A549 (cell line): ENCODE measurements around the gene ZFYVE28. TPM values are rescaled to one million over a fixed set of nuclear protein-coding genes. Genes with fewer than 3 reads are reported as not detected.
A peak's percentile ranks its signal among the peaks of the same experiment; 100 is the strongest.

ENCODE experiments used
- ATAC-seq, 2 experiments: fragments of 200-7000 bp in 1 of 2; fragments of >200 bp in 1 of 2; cut with Nextera tagmentation in 1 of 2; cut with Tn5 transposase in 1 of 2; 3 replicates each; pipeline versions ENCODE4 v1.8.0 to v1.9.1; 2018 to 2020; ENCODE audit warnings: mild to moderate bottlenecking in 1 of 2, moderate library complexity in 1 of 2
- CTCF ChIA-PET: fragments of 300-600 bp; sonication (Branson Sonifier 250); formaldehyde crosslinking; extraction: SDS; loops from one replicate; lab custom pipeline; 2021; ENCODE audit warnings: antibody characterized with exemption, inconsistent platforms; lab: Yijun Ruan, JAX
- POLR2A ChIA-PET: fragments of 350-600 bp; formaldehyde crosslinking; extraction: SDS; loops from one replicate; lab custom pipeline; 2021; ENCODE audit warnings: antibody characterized with exemption, inconsistent platforms; lab: Yijun Ruan, JAX
- DNase-seq, 2 experiments: peaks; one replicate each; pipeline versions ENCODE4 v3.0.0 to v3.0.0-alpha.2; 2011 to 2016; ENCODE audit warnings: low read depth in 1 of 2, low spot score in 1 of 2
- FAIRE-seq: peaks from 2 replicates; lab custom pipeline; 2011; peaks lifted over from hg19 to GRCh38; lab: Jason Lieb, UNC
- H3K27ac ChIP-seq, 2 experiments: fragments of >200 bp; sonication (Bioruptor Twin); formaldehyde crosslinking; 3 replicates each; pipeline ENCODE4 v1.5.1; 2016 to 2017
- H3K4me1 ChIP-seq: fragments of >200 bp; sonication (Bioruptor Twin); formaldehyde crosslinking; 3 replicates; pipeline ENCODE4 v1.6.1; 2016
- H3K4me2 ChIP-seq: fragments of >200 bp; sonication (Bioruptor Twin); formaldehyde crosslinking; 3 replicates; pipeline ENCODE4 v1.6.1; 2016
- H3K4me3 ChIP-seq: fragments of >200 bp; sonication (Bioruptor Twin); formaldehyde crosslinking; 3 replicates; pipeline ENCODE4 v1.5.1; 2016
- H3K9me3 ChIP-seq: fragments of >200 bp; sonication (Bioruptor Twin); formaldehyde crosslinking; 3 replicates; pipeline ENCODE4 v1.6.1; 2016
- BHLHE40 ChIP-seq: IDR thresholded peaks from 2 replicates; pipeline ENCODE4 v1.6.1; 2012; ENCODE audit warnings: low read depth, low read length, inconsistent platforms
- CEBPB ChIP-seq, 2 experiments: fragments of >200 bp in 1 of 2; sonication (Bioruptor Twin) in 1 of 2; formaldehyde crosslinking in 1 of 2; IDR thresholded peaks; 2 replicates each; pipeline ENCODE4 v1.6.1; 2012 to 2016
- CTCF ChIP-seq: fragments of >200 bp; sonication (Bioruptor Twin); formaldehyde crosslinking; IDR thresholded peaks from 3 replicates; pipeline ENCODE4 v1.5.1; 2016
- FOSB ChIP-seq: fragments of 250-450 bp; sonication (Bioruptor Pico); IDR thresholded peaks from 2 replicates; pipeline ENCODE4 v1.5.0; 2020; ENCODE audit warnings: mild to moderate bottlenecking, moderate library complexity
- GATA3 ChIP-seq: IDR thresholded peaks from 2 replicates; pipeline ENCODE4 v1.6.1; 2012; ENCODE audit warnings: borderline replicate concordance
- HES2 ChIP-seq: fragments of >200 bp; sonication (Bioruptor Twin); formaldehyde crosslinking; IDR thresholded peaks from 2 replicates; pipeline ENCODE4 v1.6.1; 2016
- HOXB13 ChIP-seq: fragments of 250-450 bp; sonication (Bioruptor Pico); IDR thresholded peaks from 2 replicates; pipeline ENCODE4 v1.5.0; 2020; ENCODE audit warnings: low read depth, mild to moderate bottlenecking, moderate library complexity
- NFE2L2 ChIP-seq: fragments of 150-350 bp; conservative IDR thresholded peaks from 2 replicates; pipeline ENCODE4 v1.6.1; 2014; ENCODE audit warnings: low read length
- NPAS2 ChIP-seq: fragments of 250-450 bp; sonication (Bioruptor Pico); IDR thresholded peaks from 2 replicates; pipeline ENCODE4 v1.8.0; 2022; ENCODE audit warnings: mild to moderate bottlenecking, moderate library complexity, borderline replicate concordance
- NR3C1 ChIP-seq: fragments of >200 bp; sonication (Bioruptor Twin); formaldehyde crosslinking; IDR thresholded peaks from 3 replicates; pipeline ENCODE4 v1.6.1; 2017
- PHF8 ChIP-seq: fragments of 200-600 bp; sonication (generic); IDR thresholded peaks from 2 replicates; pipeline ENCODE4 v1.6.1; 2016; ENCODE audit warnings: low read depth, mild to moderate bottlenecking, antibody characterized with exemption, moderate library complexity, borderline replicate concordance
- POLR2A ChIP-seq: IDR thresholded peaks from 2 replicates; pipeline ENCODE4 v1.6.1; 2012; ENCODE audit warnings: mild to moderate bottlenecking, low read length
- RAD21 ChIP-seq, 2 experiments: fragments of >200 bp in 1 of 2; sonication (Bioruptor Twin) in 1 of 2; formaldehyde crosslinking in 1 of 2; IDR thresholded peaks in 1 of 2; conservative IDR thresholded peaks in 1 of 2; 2 replicates in 1 of 2; 3 replicates in 1 of 2; pipeline ENCODE4 v1.6.1; 2012 to 2018; ENCODE audit warnings: inconsistent platforms in 1 of 2
- TFCP2L1 ChIP-seq: fragments of 250-450 bp; sonication (Bioruptor Pico); IDR thresholded peaks from 2 replicates; pipeline ENCODE4 v1.5.0; 2021; ENCODE audit warnings: mild to moderate bottlenecking
- ZFP36 ChIP-seq: fragments of 450-650 bp; IDR thresholded peaks from 2 replicates; pipeline ENCODE4 v1.6.1; 2014; ENCODE audit warnings: borderline replicate concordance; ENCODE audit not compliant: partially characterized antibody
- ZSCAN20 ChIP-seq: fragments of 250-450 bp; sonication (Bioruptor Pico); IDR thresholded peaks from 2 replicates; pipeline ENCODE4 v1.8.0; 2022; ENCODE audit warnings: mild to moderate bottlenecking, moderate library complexity
- WGBS: methylation state at CpG from one replicate; pipeline ENCODE4 v1.1.6; 2017; ENCODE audit errors: missing lambda C conversion rate; 5-methylcytosine and 5-hydroxymethylcytosine counted together
- polyA plus RNA-seq, 4 experiments: library from polyadenylated mRNA; depleted of rRNA in 3 of 4; stranded (reverse); fragments of >200 nt; fragmentation: RNase III in 1 of 4; extraction: RNeasy Plus Mini Kit Qiagen cat#74134 plus additional on column Dnase treatment in 1 of 4; gene quantifications; 2 replicates in 3 of 4; 3 replicates in 1 of 4; pipeline ENCODE4 v1.2.3, GENCODE V29; 2011 to 2017
- TF ChIP-seq, protein P1 (sequence below): IDR thresholded peaks from 2 replicates; pipeline ENCODE4 v1.6.1; 2012
- TF ChIP-seq, protein P2 (sequence below): fragments of 250-450 bp; sonication (Bioruptor Pico); IDR thresholded peaks from 2 replicates; pipeline ENCODE4 v1.5.0; 2021; ENCODE audit warnings: mild to moderate bottlenecking, moderate library complexity, borderline replicate concordance
- TF ChIP-seq, protein P3 (sequence below): IDR thresholded peaks from 2 replicates; pipeline ENCODE4 v1.6.1; 2012; ENCODE audit warnings: low read depth, borderline replicate concordance

The ZFYVE28 gene
- polyA plus RNA-seq, 2 of the 4 experiments (the other 2 are of a cell fraction): 2.1 to 2.3 TPM

DNA sequence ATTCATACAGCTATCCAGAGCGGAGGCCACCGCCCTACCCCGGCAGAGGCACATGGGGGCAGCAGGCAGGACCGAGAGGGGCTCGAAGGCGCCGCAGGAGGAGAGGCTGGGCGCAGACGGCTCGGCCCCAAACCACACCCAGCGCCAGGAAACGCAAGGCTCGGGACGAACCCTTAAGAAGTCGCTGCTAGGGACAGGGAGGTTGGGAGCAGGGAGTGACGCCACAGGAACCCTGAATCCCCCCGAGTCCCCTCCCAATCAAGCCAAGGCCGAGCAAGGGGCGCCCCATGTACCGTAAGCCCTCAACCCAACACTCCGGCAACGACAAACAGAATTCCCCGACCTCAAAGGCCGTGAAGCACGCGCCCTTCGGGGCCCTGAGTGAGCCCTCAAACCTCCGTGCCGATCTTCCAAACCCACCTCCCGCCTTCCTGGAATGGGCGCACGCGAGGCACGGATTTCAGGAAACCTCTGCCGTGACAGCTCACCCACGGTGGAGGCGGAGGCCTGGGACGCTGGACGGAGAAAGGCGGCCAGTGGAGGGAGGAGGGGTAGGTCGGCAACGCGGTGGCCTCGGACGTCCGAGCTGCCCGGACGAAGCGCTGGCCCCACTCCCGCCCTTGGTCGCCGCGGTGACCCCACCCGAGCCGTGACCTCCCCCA, 1.8 kb downstream of the ZFYVE28 start:
- H3K27ac ChIP-seq: peak overlapping the region; percentile 43 to 85
- CTCF ChIA-PET: interaction anchor here (0.7 to 2.4 kb wide), 3 partner anchors 12 to 49 kb away, joined by 3 to 7 read pairs (median 3); no protein-coding TSS in a partner anchor
- WGBS: 54% methylated on average over 18 of the region's 55 CpGs
- H3K4me3 ChIP-seq: peak overlapping the region; percentile 74
- no peak for DNase-seq
- POLR2A ChIA-PET: no interaction called here
- TF ChIP-seq, protein P1, sequence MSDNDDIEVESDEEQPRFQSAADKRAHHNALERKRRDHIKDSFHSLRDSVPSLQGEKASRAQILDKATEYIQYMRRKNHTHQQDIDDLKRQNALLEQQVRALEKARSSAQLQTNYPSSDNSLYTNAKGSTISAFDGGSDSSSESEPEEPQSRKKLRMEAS: peak; percentile 19; the same call in 1 of the 2 replicates
- TF ChIP-seq, protein P2, sequence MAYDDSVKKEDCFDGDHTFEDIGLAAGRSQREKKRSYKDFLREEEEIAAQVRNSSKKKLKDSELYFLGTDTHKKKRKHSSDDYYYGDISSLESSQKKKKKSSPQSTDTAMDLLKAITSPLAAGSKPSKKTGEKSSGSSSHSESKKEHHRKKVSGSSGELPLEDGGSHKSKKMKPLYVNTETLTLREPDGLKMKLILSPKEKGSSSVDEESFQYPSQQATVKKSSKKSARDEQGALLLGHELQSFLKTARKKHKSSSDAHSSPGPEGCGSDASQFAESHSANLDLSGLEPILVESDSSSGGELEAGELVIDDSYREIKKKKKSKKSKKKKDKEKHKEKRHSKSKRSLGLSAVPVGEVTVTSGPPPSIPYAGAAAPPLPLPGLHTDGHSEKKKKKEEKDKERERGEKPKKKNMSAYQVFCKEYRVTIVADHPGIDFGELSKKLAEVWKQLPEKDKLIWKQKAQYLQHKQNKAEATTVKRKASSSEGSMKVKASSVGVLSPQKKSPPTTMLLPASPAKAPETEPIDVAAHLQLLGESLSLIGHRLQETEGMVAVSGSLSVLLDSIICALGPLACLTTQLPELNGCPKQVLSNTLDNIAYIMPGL (CRISPR knock-in tag): no peak
- TF ChIP-seq NPAS2 (CRISPR knock-in tag): no peak
- no peak for TF ChIP-seq NFE2L2
- TF ChIP-seq, protein P3, sequence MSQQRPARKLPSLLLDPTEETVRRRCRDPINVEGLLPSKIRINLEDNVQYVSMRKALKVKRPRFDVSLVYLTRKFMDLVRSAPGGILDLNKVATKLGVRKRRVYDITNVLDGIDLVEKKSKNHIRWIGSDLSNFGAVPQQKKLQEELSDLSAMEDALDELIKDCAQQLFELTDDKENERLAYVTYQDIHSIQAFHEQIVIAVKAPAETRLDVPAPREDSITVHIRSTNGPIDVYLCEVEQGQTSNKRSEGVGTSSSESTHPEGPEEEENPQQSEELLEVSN: 0 out of 2 replicates have a peak, but pooled peaks have one; percentile 19
- no peak for TF ChIP-seq POLR2A
- TF ChIP-seq GATA3: no peak
- TF ChIP-seq ZSCAN20 (CRISPR knock-in tag): no peak
- no peak for TF ChIP-seq HOXB13 (CRISPR knock-in tag)
- no peak for TF ChIP-seq RAD21 (conservative IDR thresholded peaks at IDR 0.05 in 1 of 2, IDR thresholded peaks at IDR 0.05 in 1 of 2)
- peaks cover 27% of the 10 kb centered on the region for H3K4me1 ChIP-seq
- ATAC-seq: no peak
- no peaks in the 10 kb centered on the region for H3K9me3 ChIP-seq
- peak overlapping the region; percentile 75 for H3K4me2 ChIP-seq
- FAIRE-seq: no peak

- FAIRE-seq: no peak
- H3K27ac ChIP-seq: peak overlapping the region; percentile 10 to 85; a peak in 4 of 6 replicates
Measured at GRCh38 chr4:2415881-2416563, 2.4 kb downstream of the ZFYVE28 start.

More at GRCh38 chr4:2415881-2416563, 2.4 kb downstream of the ZFYVE28 start:
- Histone ChIP-seq H3K4me2 (peak overlapping the region; percentile 75), H3K4me1 (peaks cover 29% of the 10 kb centered on the region), H3K4me3 (peak overlapping the region; percentile 74; the same call in 2 of the 3 replicates), H3K9me3 (no peaks in the 10 kb centered on the region)
- 93% methylated on average over 17 of the region's 17 CpGs for WGBS
- CTCF ChIA-PET: interaction anchor here (0.7 to 5.2 kb wide), 5 partner anchors 9 to 50 kb away, joined by 3 to 34 read pairs (median 3); no protein-coding TSS in a partner anchor
- TF ChIP-seq CEBPB (IDR thresholded peaks at IDR 0.05) (no peak), FOSB (CRISPR knock-in tag) (no peak), ZSCAN20 (CRISPR knock-in tag) (no peak), HES2 (no peak), PHF8 (no peak), NR3C1 (no peak), BHLHE40 (no peak), ZFP36 (no peak), TFCP2L1 (CRISPR knock-in tag) (no peak), CTCF (no peak)
- POLR2A ChIA-PET: interaction anchor here (0.8 to 1.2 kb wide), 2 partner anchors 53 to 154 kb away, joined by 3 to 5 read pairs; partner anchors contain the start of genes MXD4 and RNF4
- DNase-seq (no peak), ATAC-seq (no peak)
